CD14-positive monocyte (primary cell): ENCODE results near the gene MMAB. TPM values are rescaled to one million over a fixed set of nuclear protein-coding genes. Genes with fewer than 3 reads are reported as not detected.

Experiments
- DNase-seq, 3 donors: peaks; one replicate each; pipeline ENCODE4 v3.0.0-alpha.2; 2011 to 2022
- H2AFZ ChIP-seq: 2 replicates; pipeline ENCODE4 v1.6.0; 2012; ENCODE audit warnings: mild to moderate bottlenecking, low read depth, low read length, inconsistent platforms; ENCODE audit not compliant: insufficient read depth, poor library complexity, severe bottlenecking
- H3K27ac ChIP-seq, 2 donors: 1 replicate in 1 of 2; 2 replicates in 1 of 2; pipeline ENCODE4 v1.5.1; 2012 to 2013; ENCODE audit warnings: low read length in 2 of 2, control low read depth in 1 of 2, inconsistent platforms in 1 of 2, low read depth in 1 of 2, mild to moderate bottlenecking in 1 of 2
- H3K27me3 ChIP-seq, 2 donors: one replicate each; pipeline versions ENCODE4 v1.6.0 to v1.6.1; 2011 to 2013; ENCODE audit warnings: low read length in 2 of 2; ENCODE audit not compliant: control insufficient read depth in 2 of 2, insufficient read depth in 2 of 2
- H3K36me3 ChIP-seq, 2 donors: replicated peaks in 1 of 2; 1 replicate in 1 of 2; 2 replicates in 1 of 2; pipeline versions ENCODE4 v1.5.1 to v1.6.1; 2012 to 2013; ENCODE audit warnings: low read length in 2 of 2, control low read depth in 1 of 2, inconsistent platforms in 1 of 2, mild to moderate bottlenecking in 1 of 2; ENCODE audit not compliant: insufficient read depth in 2 of 2, control insufficient read depth in 1 of 2
- H3K4me1 ChIP-seq, 2 donors: 1 replicate in 1 of 2; 2 replicates in 1 of 2; pipeline versions ENCODE4 v1.5.1 to v1.6.1; 2012 to 2013; ENCODE audit warnings: low read length in 2 of 2, control low read depth in 1 of 2, inconsistent platforms in 1 of 2, mild to moderate bottlenecking in 1 of 2, moderate library complexity in 1 of 2; ENCODE audit not compliant: insufficient read depth in 2 of 2, control insufficient read depth in 1 of 2
- H3K4me2 ChIP-seq: replicated peaks from 2 replicates; pipeline ENCODE3; 2012; ENCODE audit warnings: low read length, moderate library complexity, mild to moderate bottlenecking; ENCODE audit not compliant: poor library complexity, severe bottlenecking; ENCODE audit errors: extremely low read depth
- H3K4me3 ChIP-seq, 3 experiments: fragments of 200-600 bp in 1 of 3; sonication (generic) in 1 of 3; replicated peaks in 1 of 3; 1 replicate in 2 of 3; 2 replicates in 1 of 3; pipeline ENCODE4 v1.5.1; 2011 to 2013; ENCODE audit warnings: low read length in 3 of 3, mild to moderate bottlenecking in 3 of 3, control low read depth in 2 of 3, low read depth in 2 of 3, inconsistent platforms in 1 of 3, moderate library complexity in 1 of 3
- H3K79me2 ChIP-seq: 2 replicates; pipeline ENCODE4 v1.6.0; 2012; ENCODE audit warnings: mild to moderate bottlenecking, control low read depth, inconsistent platforms, low read length, moderate library complexity; ENCODE audit not compliant: insufficient read depth
- H3K9ac ChIP-seq: 2 replicates; pipeline ENCODE4 v1.6.0; 2017; ENCODE audit warnings: low read length, mild to moderate bottlenecking; ENCODE audit not compliant: insufficient read depth, poor library complexity, severe bottlenecking
- H3K9me3 ChIP-seq, 2 donors: replicated peaks in 1 of 2; 1 replicate in 1 of 2; 2 replicates in 1 of 2; pipeline versions ENCODE4 v1.5.1 to v1.6.1; 2012 to 2013; ENCODE audit warnings: low read length in 2 of 2, control low read depth in 1 of 2; ENCODE audit not compliant: control insufficient read depth in 1 of 2, insufficient read depth in 1 of 2
- H4K20me1 ChIP-seq: 2 replicates; pipeline ENCODE4 v1.6.0; 2012; ENCODE audit warnings: mild to moderate bottlenecking, low read length, control low read depth, moderate library complexity; ENCODE audit not compliant: insufficient read depth
- H3K27ac Mint-ChIP-seq, 7 donors: one replicate each; pipeline ENCODE4 v1.8.0; 2020; ENCODE audit warnings: mild to moderate bottlenecking in 7 of 7, mixed read lengths in 7 of 7, moderate library complexity in 6 of 7, inconsistent platforms in 2 of 7
- H3K27me3 Mint-ChIP-seq, 3 donors: one replicate each; pipeline ENCODE4 v1.8.0; 2021 to 2022; ENCODE audit warnings: low read depth in 3 of 3, mild to moderate bottlenecking in 3 of 3, mixed read lengths in 3 of 3, moderate library complexity in 3 of 3, inconsistent platforms in 1 of 3
- H3K36me3 Mint-ChIP-seq, 2 donors: one replicate each; pipeline ENCODE4 v1.8.0; 2020; ENCODE audit warnings: mixed read lengths in 2 of 2, inconsistent platforms in 1 of 2, mild to moderate bottlenecking in 1 of 2
- H3K4me1 Mint-ChIP-seq: one replicate; pipeline ENCODE4 v1.8.0; 2020; ENCODE audit warnings: mild to moderate bottlenecking, mixed read lengths
- H3K4me3 Mint-ChIP-seq, 2 donors: one replicate each; pipeline ENCODE4 v1.8.0; 2020; ENCODE audit warnings: mild to moderate bottlenecking in 2 of 2, mixed read lengths in 2 of 2, moderate library complexity in 1 of 2
- H3K9me3 Mint-ChIP-seq, 7 donors: one replicate each; pipeline ENCODE4 v1.8.0; 2020 to 2022; ENCODE audit warnings: mixed read lengths in 7 of 7, mild to moderate bottlenecking in 6 of 7, moderate library complexity in 6 of 7, inconsistent platforms in 2 of 7
- WGBS: methylation state at CpG from one replicate; pipeline ENCODE4 v1.1.5; 2013; ENCODE audit warnings: missing lambda C conversion rate; ENCODE audit not compliant: insufficient coverage; 5-methylcytosine and 5-hydroxymethylcytosine counted together
- intact Hi-C, 2 donors: fragments of 100-400 bp; cut with micrococcal nuclease; formaldehyde crosslinking; loops; one replicate each; pipeline versions ENCODE4 v1.15.0 to v1.15.1; 2023
- polyA plus RNA-seq, 3 donors: library from polyadenylated mRNA; depleted of rRNA in 1 of 3; unstranded in 2 of 3; stranded (reverse) in 1 of 3; fragments of 300-500 nt in 2 of 3; fragments of >200 nt in 1 of 3; fragmentation: Illumina TruSeq in 2 of 3; gene quantifications; 1 replicate in 2 of 3; 2 replicates in 1 of 3; pipeline ENCODE4 v1.2.3, GENCODE V29; 2012 to 2021
- TF ChIP-seq, protein P1 (sequence below): fragments of 200-600 bp; IDR thresholded peaks from one replicate; pipeline ENCODE4 v1.8.0; 2022; ENCODE audit warnings: antibody characterized with exemption, mild to moderate bottlenecking

The MMAB gene
- polyA plus RNA-seq, 3 donors: 5.0 to 15.6 (median 12.4) TPM

DNA sequence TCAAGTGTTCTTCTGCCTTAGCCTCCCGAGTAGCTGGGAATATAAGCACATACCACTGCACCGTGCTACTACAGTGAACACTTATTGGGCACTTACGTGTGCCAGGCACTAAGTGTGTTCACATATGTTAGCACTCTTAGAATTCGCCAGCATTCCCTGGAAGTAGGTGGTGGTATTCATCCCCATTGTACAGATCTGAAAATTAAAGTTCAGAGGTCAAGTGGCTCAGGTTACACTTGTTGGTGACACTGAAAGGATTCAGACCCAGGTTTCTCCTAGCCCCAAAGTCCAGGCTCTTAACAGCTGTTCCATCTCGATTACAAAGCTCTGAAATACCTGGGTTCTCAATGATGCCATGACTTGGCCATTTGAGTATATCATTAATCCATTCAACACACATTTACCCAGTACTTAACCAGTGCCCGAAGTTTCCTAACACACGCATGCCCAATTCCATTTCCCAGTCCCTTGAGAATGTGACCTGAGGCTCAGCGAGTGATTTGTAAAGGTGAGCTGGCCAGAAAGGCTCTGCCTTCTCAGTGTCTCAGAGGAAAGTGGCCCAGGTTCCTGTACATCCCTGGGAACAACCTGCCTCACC is 5.1 kb upstream of the MMAB start:
- Histone ChIP-seq H3K79me2 (no peaks in the 10 kb centered on the region), H4K20me1 (no peaks in the 10 kb centered on the region), H3K4me3 (no peak overlapping the region), H3K9me3 (no peaks in the 10 kb centered on the region), H3K4me2 (no peak overlapping the region), H3K27me3 (no peaks in the 10 kb centered on the region), H3K36me3 (peaks cover 24 to 61% of the 10 kb centered on the region in 2 donors), H3K9ac (no peak overlapping the region), H2AFZ (no peak overlapping the region), H3K4me1 (peaks cover 9 to 11% of the 10 kb centered on the region in 2 donors), H3K27ac (no peak overlapping the region)
- peaks cover 0 to 1% (median 0%) of the 10 kb centered on the region in 3 donors for H3K27me3 Mint-ChIP-seq
- H3K27ac Mint-ChIP-seq: no peak overlapping the region
- no peaks in the 10 kb centered on the region for H3K9me3 Mint-ChIP-seq
- peaks cover 10% of the 10 kb centered on the region for H3K4me1 Mint-ChIP-seq
- WGBS: 85% methylated on average over 6 of the region's 8 CpGs
- no peak overlapping the region for H3K4me3 Mint-ChIP-seq
- H3K36me3 Mint-ChIP-seq: peaks cover 49 to 63% of the 10 kb centered on the region in 2 donors
- DNase-seq: no peak
- intact Hi-C loops: loop anchor here in 1 of 2 donors (10.0 kb wide), 1 partner anchor 94 kb away; no protein-coding TSS in a partner anchor
- TF ChIP-seq, protein P1, sequence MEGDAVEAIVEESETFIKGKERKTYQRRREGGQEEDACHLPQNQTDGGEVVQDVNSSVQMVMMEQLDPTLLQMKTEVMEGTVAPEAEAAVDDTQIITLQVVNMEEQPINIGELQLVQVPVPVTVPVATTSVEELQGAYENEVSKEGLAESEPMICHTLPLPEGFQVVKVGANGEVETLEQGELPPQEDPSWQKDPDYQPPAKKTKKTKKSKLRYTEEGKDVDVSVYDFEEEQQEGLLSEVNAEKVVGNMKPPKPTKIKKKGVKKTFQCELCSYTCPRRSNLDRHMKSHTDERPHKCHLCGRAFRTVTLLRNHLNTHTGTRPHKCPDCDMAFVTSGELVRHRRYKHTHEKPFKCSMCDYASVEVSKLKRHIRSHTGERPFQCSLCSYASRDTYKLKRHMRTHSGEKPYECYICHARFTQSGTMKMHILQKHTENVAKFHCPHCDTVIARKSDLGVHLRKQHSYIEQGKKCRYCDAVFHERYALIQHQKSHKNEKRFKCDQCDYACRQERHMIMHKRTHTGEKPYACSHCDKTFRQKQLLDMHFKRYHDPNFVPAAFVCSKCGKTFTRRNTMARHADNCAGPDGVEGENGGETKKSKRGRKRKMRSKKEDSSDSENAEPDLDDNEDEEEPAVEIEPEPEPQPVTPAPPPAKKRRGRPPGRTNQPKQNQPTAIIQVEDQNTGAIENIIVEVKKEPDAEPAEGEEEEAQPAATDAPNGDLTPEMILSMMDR: no peak

DNA sequence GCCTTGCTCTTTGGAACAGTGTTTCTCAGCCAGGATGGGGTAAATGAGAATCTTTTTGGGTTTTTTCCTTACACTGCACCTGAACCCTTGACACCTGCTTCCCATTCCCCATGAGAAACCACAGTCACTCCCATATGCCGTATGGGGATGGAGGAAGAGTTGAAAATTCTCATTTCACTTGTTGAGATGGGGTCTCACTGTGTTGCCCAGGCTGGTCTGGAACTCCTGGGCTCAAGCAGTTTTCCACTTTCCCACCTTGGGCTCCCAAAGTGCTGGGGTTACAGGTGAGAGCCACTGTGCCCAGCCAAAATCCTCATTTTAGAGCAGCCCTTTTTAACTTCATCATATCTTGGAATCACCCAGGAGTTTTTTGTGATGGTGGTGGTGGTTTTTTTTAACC is 4.0 kb upstream of the MMAB start:
- Mint-ChIP-seq H3K9me3 (no peaks in the 10 kb centered on the region), H3K4me3 (no peak overlapping the region), H3K4me1 (peaks cover 16% of the 10 kb centered on the region), H3K27me3 (peaks cover 0 to 1% (median 0%) of the 10 kb centered on the region in 3 donors), H3K27ac (peak overlapping the region in 1 of 7 donors; percentile 55), H3K36me3 (peaks cover 47 to 59% of the 10 kb centered on the region in 2 donors)
- Histone ChIP-seq H3K36me3 (peaks cover 24 to 61% of the 10 kb centered on the region in 2 donors), H3K27ac (no peak overlapping the region), H3K4me3 (no peak overlapping the region), H3K79me2 (no peaks in the 10 kb centered on the region), H2AFZ (no peak overlapping the region), H4K20me1 (no peaks in the 10 kb centered on the region), H3K4me2 (no peak overlapping the region), H3K9ac (no peak overlapping the region), H3K4me1 (peaks cover 14 to 20% of the 10 kb centered on the region in 2 donors), H3K9me3 (no peaks in the 10 kb centered on the region), H3K27me3 (no peaks in the 10 kb centered on the region)
- WGBS: no CpG with 5 or more reads among the region's 1 CpG
- intact Hi-C loops: loop anchor here in 1 of 2 donors (10.0 kb wide), 1 partner anchor 93 kb away; no protein-coding TSS in a partner anchor
- no peak for DNase-seq
- TF ChIP-seq, protein P1: no peak
